D721Med (cell line): ENCODE results near the gene MUC5AC.
"Not testable (repeated sequence)": the region's sequence is repeated elsewhere in the genome, so short reads cannot be mapped to it uniquely, and the experiment has no call there.

Source experiments
- DNase-seq: peaks from one replicate; pipeline ENCODE4 v3.0.0; 2011; ENCODE audit warnings: low spot score; ENCODE audit not compliant: insufficient read length
- FAIRE-seq: peaks from 2 replicates; lab custom pipeline; 2011; peaks lifted over from hg19 to GRCh38; lab: Jason Lieb, UNC
- CTCF ChIP-seq: IDR thresholded peaks from 2 replicates; pipeline ENCODE4 v1.5.1; 2012; ENCODE audit warnings: mild to moderate bottlenecking, control low read depth; ENCODE audit not compliant: insufficient read depth; ENCODE audit errors: missing control alignments

MUC5AC gene

GRCh38 chr11:1155274-1155693 lies 2.5 kb upstream of the MUC5AC start:
- DNase-seq (no peak), FAIRE-seq (no peak)
- no peak for TF ChIP-seq CTCF

- FAIRE-seq (no peak), DNase-seq (no peak)
- no peak for TF ChIP-seq CTCF
Measured at GRCh38 chr11:1156506-1157340, 1.0 kb upstream of the MUC5AC start.

GRCh38 chr11:1157341-1157644 lies 460 bp upstream of the MUC5AC start:
- no peak for FAIRE-seq

GRCh38 chr11:1158681-1159487 lies 1.1 kb downstream of the MUC5AC start:
- FAIRE-seq: no peak
- DNase-seq: no peak
- no peak for TF ChIP-seq CTCF

More at GRCh38 chr11:1157341-1157644, 460 bp upstream of the MUC5AC start:
- DNase-seq: no peak
- TF ChIP-seq CTCF: no peak

- FAIRE-seq, DNase-seq: not testable (repeated sequence)
Measured at GRCh38 chr11:1159488-1160220, 1.9 kb downstream of the MUC5AC start.

GRCh38 chr11:1160231-1161101 lies 2.7 kb downstream of the MUC5AC start:
- DNase-seq (no peak), FAIRE-seq (no peak)
- no peak for TF ChIP-seq CTCF
